ENCODE measurements around the gene PARVG.

- TF ChIP-seq CTCF (IDR thresholded peaks at IDR 0.05; ENCODE audit: low read length): no peak
- no peak for TF ChIP-seq EZH2 (optimal IDR thresholded peaks at IDR 0.05; ENCODE audit: low read depth, low read length)
- TF ChIP-seq EZH2phosphoT487 (IDR thresholded peaks at IDR 0.05; ENCODE audit: low read length): no peak
Observed at GRCh38 chr22:44159811-44160210, 20.9 kb upstream of the PARVG start.
